Stimulated activated CD8-positive, alpha-beta memory T cell treated with anti-CD3 and anti-CD28 coated beads, Interleukin-12 subunit alpha, Interleukin-12 subunit beta, amount 100 ng/mL, for 4 hours (primary cell): ENCODE data around the gene NCAPD2.
A peak's percentile ranks its signal among the peaks of the same experiment; 100 is the strongest.
"Not testable (repeated sequence)": the region's sequence is repeated elsewhere in the genome, so short reads cannot be mapped to it uniquely, and the experiment has no call there.

Source experiments
- DNase-seq: peaks from one replicate; pipeline ENCODE4 v3.0.0-alpha.2; 2020; ENCODE audit warnings: low read depth

NCAPD2 gene

DNA sequence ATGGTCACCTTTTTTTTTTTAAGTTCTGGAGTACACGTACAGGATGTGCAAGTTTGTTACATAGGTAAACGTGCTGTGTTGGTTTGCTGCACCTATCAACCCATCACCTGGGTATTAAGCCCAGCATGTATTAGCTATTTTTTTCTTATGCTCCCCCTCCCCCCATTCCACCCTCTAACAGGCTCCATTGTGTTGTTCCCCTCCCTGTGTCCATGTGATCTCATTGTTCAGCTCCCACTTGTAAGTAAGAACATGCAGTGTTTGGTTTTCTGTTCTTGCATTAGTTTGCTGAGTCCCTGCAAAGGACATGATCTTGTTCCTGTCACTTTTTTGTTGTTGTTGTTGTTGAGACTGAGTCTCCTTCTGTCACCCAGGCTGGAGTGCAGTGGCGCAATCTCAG, 3.4 kb downstream of the NCAPD2 start:
- DNase-seq, result not testable (repeated sequence)

DNA sequence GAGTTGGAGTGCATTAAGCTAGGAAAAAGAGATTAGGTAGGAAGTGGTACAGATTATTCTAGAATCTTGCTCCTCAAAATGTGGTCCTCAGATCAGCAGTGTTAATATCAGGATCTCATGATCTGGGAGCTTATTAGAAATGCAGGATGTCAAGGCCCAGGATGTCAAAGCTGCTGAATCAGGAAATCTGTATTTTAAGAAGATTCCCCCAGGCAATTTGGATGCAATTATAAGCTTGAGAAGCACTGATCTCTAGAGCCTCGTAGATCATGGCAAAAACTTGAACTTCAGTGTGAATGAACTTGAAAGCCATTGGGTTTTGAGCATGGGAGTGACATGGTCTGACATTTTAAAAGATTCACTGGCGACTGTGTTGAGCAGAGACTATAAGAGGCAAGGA, 6.6 kb downstream of the NCAPD2 start:
- DNase-seq, result no peak

DNA sequence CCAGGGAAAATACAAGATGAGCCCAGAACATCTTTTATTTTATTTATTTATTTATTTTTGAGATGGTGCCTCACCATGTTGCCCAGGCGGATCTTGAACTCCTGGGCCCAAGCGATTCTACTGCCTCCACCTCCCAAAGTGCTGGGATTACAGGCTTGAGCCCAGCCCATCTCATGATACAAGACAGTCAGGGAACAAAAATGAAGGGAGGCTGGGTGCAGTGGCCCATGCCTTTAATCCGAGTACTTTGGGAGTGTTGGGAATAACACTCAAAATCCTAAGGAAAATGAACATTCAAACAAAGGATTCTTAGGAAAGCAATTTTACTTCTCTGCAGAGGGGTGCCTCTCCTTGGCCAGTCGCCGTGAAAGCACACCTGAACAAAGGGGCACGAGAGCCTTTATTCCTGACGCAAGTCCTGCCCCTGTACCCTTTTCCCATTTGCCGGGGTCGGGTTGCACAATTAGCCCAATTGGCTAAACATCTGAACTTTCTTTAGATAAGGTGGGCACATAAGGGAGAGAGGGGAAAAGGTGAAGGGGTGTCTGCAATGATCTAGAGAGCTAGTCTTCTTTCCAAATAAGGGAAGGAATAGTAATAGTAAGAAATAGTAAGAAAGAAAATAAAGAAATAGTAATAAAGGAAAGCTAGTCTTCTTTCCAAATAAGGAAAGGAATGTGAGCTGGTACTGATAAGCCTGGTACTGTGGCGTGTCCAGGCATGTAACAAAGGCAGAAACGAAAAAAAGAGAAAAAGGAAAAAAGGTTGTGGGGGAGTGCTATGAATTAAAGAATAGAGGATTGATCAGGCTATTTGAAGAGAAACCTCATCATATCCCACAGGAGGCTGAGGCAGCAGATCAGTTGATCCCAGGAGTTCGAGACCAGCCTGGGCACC, 13.4 kb downstream of the NCAPD2 start:
- DNase-seq, result no peak

DNA sequence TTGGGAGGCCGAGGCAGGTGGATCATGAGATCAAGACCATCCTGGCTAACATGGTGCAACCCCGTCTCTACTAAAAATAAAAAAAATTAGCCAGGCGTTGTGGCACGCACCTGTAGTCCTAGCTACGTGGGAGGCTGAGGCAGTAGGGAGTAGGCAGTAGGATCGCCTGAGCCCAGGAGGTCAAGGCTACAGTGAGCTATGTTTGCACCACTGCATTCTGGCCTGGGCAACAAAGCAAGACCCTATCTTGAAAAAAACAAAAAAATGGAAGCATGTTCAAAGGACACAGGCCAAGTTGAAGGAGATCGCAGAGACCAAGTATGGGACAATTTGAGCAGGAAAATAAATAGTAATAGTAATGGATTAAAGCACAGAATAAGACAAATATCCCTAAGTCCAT, 14.2 kb downstream of the NCAPD2 start:
- DNase-seq, result no peak

DNA sequence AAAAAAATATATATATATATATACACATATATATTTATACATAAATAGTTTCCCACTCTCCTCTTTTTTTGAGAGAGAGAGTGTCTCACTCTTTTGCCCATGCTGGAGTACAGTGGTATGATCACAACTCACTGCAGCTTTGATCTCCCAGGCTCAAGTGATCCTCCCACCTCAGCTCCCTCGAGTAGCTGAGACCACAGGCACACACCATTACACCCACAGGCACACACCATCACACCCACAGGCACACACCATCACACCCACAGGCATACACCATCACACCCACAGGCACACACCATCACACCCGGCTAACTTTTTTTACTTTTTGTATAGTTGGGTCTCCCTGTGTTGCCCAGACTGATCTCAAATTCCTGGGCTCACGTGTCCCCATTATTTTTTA, 26.3 kb downstream of the NCAPD2 start:
- no peak for DNase-seq

DNA sequence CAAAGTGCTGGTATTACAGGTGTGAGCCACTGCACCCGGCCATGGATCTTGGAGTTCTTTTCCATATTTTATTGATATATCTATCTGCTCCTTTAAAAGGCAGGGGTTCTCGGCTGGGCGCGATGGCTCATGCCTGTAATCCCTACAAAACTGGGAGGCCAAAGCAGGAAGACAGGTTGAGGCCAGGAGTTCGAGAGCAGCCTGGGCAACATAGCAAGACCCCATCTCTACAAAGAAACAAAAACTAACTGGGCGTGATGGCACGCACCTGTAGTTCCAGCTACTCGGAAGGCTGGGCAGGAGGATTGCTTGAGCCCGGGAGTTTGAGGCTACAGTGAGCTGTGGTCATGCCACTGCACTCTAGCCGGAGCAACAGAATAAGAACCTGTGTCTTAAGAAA, 28.3 kb downstream of the NCAPD2 start:
- no peak for DNase-seq

DNA sequence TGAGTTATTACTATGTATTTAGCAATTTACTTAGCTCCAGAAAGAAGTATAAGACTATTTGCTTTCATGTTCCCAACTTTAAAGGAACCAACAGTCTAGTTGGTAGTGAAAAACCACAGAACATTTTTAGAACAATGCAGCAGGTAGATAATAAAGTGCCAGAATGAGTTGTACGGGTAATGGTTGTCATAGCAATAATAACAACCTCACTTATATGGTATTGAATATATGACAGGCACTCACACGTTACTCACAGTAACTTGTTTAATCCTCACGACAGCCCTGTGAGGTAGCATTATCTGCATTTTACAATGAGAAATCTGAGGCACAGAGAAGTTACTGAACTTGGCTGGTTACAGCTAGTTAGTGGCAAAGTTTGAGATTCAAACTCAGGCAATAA, 29.8 kb downstream of the NCAPD2 start:
- no peak for DNase-seq

DNA sequence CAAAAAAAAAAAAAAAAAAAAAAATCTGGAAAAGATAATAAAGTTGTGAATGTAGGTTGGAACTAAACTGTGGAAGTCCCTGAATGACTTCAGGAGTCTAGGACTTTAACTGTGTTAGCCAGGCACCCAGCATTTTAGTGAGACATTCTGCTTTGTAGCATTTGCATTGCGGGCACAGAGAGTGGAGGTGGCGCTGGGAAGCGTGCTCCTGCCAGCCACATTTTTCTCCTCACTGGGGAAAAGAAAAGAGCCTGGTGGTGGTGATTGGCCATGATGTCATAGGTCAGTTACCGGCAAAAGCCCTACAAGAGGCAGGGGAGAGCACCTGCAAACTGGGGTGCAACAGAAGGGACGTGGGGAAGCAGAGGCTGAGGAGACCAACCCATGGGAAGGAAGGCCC, 30.7 kb downstream of the NCAPD2 start:
- no peak for DNase-seq

DNA sequence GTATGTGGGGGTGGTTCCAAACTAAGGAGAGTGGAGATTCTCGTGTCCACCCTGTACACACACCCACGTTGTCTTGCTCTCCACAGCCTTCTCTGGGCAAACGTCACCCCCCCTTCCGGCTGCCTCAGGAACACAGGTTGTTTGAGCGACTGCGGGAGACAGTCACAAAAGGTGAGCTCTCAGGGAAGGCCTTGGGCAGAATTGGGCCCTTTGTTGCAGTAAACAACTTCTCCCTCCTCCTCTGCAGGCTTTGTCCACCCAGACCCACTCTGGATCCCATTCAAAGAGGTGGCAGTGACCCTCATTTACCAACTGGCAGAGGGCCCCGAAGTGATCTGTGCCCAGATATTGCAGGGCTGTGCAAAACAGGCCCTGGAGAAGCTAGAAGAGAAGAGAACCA, 32.3 kb downstream of the NCAPD2 start:
- no peak for DNase-seq

DNA sequence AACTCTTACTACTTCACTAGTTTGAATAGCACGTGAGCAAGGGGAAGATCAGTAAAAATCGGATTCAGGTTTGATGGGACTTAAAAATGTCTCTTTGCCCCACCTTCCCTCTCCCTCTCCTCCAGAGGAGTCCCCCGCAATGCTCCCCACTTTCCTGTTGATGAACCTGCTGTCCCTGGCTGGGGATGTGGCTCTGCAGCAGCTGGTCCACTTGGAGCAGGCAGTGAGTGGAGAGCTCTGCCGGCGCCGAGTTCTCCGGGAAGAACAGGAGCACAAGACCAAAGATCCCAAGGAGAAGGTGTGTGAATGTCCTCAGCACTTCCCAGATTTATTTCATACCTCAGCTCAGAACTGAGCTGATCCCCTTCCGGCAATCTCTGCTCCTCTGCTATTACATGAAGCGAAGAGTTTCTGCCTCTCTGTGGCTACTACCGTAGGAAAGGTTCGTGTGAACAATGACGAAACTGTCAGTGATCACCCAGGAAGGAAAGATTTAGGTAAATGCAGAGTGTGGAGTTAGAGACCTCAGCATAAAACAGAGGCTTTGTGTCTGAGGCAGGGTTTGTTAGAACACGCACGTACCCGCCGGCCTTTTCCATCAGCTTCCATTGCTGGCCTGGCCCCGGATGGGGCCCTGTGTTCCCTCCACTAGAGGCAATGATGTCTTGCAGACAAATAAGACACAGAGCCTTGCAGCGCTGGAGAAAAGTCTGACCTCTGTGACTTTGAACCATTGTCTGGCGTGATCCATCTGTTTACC, 33.0 kb downstream of the NCAPD2 start:
- DNase-seq, result no peak

DNA sequence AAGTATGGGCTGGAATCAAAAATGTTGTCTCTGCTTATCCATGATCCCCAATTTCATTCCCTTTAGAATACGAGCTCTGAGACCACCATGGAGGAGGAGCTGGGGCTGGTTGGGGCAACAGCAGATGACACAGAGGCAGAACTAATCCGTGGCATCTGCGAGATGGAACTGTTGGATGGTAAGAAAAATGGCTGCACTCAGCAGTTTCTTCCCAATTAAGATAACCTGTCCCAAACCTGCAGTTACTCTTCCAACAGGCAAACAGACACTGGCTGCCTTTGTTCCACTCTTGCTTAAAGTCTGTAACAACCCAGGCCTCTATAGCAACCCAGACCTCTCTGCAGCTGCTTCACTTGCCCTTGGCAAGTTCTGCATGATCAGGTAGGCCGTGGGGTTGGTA, 33.8 kb downstream of the NCAPD2 start:
- no peak for DNase-seq

DNA sequence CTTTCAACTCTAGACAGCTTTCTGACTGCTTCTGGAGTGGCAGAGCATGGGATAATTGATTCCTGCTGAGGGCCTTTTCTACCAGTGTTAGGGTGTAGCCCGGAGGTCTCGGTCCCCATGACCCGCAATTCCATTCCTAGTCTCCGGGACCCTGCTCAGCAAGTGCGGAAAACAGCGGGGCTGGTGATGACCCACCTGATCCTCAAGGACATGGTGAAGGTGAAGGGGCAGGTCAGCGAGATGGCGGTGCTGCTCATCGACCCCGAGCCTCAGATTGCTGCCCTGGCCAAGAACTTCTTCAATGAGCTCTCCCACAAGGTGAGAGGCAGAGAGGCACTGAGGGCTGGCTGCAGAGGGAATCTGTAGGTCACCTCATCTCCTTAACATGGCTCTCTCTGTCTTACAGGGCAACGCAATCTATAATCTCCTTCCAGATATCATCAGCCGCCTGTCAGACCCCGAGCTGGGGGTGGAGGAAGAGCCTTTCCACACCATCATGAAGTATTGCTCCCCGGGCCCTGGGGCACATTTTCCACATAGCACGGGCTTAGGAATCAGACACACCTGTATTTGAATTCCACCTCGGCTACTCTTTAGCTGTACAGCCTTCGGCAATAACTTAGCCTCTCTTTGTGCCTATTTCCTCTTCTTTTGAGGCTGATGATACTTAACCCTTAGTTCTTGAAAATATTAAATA, 34.8 kb downstream of the NCAPD2 start:
- no peak for DNase-seq

DNA sequence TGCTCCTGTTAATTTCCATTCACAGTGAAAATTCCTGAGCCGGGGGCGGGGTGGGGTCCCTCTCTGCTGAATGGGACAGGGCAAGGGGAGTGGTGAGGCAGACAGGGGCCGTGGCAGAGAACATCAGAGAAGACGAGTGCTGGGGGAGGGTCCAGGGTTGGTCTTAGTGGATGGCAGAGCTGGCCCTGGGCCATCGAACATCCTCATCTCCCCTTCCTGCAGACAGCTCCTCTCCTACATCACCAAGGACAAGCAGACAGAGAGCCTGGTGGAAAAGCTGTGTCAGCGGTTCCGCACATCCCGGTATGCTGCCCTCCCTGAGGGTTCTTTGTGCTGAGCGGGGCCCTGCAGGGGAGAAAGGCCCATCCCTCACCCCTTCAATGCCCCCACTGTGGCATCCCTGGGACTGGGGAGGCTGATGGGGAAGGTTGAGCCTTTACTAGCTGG, 35.4 kb downstream of the NCAPD2 start:
- no peak for DNase-seq

DNA sequence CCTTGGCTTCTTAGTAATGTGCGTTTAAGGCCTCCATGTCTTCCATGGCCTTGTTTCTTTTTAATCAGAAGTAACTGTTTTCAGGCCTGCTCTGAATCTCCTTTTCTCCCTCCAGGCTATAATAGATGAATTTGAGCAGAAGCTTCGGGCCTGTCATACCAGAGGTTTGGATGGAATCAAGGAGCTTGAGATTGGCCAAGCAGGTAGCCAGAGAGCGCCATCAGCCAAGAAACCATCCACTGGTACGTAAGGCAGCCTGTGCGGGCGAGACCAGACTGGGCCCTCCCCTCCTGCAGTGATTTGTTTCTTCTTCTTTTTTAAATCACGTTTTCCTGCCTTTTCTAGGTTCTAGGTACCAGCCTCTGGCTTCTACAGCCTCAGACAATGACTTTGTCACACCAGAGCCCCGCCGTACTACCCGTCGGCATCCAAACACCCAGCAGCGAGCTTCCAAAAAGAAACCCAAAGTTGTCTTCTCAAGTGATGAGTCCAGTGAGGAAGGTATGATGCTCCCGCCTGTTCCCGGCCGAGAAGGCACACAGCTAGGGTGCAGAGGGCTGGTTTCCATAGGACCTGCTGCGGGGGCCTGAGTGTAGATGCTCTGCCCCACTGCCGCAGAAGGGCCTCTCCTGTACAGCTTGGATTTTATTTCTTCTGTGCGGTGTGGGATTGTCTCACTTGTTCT, 36.8 kb downstream of the NCAPD2 start:
- no peak for DNase-seq

DNA sequence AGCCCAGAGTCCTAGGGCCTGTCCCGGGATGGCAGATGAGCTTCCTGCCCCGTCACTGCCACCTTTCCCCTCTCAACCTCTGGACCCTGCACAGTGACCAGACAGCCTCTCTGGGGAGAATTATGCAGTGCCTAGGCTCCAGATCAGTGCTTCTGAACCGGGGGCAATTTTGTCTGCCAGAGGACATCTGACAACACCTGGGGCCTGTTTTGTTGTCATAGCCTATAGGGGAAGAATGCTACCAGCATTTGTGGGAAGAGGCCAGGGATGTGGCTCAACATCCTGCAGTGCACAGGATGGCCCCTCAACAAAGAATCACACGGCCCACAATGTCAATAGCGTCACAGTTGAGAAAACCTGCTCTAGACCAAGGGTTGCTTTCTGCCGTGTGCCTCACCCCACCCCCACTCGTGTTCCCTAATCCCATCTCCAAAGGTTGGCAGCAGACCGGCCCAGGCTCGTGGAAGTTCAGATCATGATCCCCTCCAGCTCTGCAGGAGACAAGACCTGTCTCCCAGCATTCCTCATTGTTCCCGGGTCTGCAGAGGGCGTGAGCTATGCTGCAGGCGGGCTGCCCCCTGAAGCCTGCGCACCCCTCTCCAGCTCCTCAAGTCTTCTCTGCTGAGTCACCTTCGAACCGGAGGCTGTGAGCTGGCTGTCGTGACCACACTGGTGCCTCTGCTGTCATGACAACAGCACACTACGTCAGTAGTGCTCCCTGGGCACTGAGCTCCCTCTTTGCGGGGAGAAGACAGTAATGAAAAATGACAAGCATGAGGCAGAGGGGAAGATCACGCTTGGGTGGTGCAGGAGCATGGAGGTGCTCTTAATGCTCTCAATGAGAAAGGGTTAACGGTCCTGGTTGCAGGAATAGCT, 38.4 kb downstream of the NCAPD2 start:
- DNase-seq, result peak; percentile 69

DNA sequence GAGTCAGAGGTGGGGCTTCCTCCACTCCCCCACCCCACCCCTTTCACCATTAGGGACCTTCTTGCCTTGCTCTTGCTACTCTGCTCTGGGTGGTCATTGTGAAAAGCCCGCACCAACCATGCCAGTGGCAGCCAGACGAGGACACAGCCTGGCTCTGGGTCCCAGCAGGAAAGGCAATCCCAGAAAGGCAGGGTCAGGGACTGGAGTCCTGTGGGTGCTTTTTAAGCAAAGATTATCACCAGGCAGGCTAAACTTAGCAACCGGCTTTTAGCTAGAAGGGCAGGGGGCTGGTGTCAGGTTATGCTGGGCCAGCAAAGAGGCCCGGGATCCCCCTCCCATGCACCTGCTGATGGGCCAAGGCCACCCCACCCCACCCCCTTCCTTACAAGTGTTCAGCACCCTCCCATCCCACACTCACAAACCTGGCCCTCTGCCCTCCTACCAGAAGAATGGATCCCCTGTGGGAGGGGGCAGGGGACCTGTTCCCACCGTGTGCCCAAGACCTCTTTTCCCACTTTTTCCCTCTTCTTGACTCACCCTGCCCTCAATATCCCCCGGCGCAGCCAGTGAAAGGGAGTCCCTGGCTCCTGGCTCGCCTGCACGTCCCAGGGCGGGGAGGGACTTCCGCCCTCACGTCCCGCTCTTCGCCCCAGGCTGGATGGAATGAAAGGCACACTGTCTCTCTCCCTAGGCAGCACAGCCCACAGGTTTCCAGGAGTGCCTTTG, 39.2 kb downstream of the NCAPD2 start:
- DNase-seq, result no peak

DNA sequence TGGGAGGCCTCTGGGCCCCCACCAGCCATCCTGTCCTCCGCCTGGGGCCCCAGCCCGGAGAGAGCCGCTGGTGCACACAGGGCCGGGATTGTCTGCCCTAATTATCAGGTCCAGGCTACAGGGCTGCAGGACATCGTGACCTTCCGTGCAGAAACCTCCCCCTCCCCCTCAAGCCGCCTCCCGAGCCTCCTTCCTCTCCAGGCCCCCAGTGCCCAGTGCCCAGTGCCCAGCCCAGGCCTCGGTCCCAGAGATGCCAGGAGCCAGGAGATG, 39.7 kb downstream of the NCAPD2 start:
- no peak for DNase-seq

DNA sequence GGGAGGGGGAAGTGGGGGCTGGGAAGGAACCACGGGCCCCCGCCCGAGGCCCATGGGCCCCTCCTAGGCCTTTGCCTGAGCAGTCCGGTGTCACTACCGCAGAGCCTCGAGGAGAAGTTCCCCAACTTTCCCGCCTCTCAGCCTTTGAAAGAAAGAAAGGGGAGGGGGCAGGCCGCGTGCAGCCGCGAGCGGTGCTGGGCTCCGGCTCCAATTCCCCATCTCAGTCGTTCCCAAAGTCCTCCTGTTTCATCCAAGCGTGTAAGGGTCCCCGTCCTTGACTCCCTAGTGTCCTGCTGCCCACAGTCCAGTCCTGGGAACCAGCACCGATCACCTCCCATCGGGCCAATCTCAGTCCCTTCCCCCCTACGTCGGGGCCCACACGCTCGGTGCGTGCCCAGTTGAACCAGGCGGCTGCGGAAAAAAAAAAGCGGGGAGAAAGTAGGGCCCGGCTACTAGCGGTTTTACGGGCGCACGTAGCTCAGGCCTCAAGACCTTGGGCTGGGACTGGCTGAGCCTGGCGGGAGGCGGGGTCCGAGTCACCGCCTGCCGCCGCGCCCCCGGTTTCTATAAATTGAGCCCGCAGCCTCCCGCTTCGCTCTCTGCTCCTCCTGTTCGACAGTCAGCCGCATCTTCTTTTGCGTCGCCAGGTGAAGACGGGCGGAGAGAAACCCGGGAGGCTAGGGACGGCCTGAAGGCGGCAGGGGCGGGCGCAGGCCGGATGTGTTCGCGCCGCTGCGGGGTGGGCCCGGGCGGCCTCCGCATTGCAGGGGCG, 40.2 kb downstream of the NCAPD2 start, which contains the start of gene GAPDH:
GAPDH (plus strand) TSS at position 595 of the 772 bp plus-strand sequence. CDS start 316 bp downstream, outside the sequence.
- peak; percentile 77 for DNase-seq

DNA sequence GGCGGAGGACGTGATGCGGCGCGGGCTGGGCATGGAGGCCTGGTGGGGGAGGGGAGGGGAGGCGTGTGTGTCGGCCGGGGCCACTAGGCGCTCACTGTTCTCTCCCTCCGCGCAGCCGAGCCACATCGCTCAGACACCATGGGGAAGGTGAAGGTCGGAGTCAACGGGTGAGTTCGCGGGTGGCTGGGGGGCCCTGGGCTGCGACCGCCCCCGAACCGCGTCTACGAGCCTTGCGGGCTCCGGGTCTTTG, 40.7 kb downstream of the NCAPD2 start:
- DNase-seq, result no peak
